HG03135 (cell line): Measurements from ENCODE around the gene MTHFSD.

Source experiments
- ATAC-seq: cut with Tn5 transposase; IDR thresholded peaks from one replicate; pipeline ENCODE4 v1.9.1; 2021; ENCODE audit warnings: mild to moderate bottlenecking, moderate library complexity; ENCODE audit not compliant: unreplicated experiment

MTHFSD gene

GRCh38 chr16:86515413-86515776 is 39.6 kb downstream of the MTHFSD start:
- ATAC-seq: no peak

- no peak for ATAC-seq
Measured at GRCh38 chr16:86514481-86515376, 40.3 kb downstream of the MTHFSD start.

GRCh38 chr16:86513471-86514277 is 41.4 kb downstream of the MTHFSD start:
- ATAC-seq: no peak

GRCh38 chr16:86512860-86513470 is 42.1 kb downstream of the MTHFSD start:
- no peak for ATAC-seq

- ATAC-seq: no peak
Measured at GRCh38 chr16:86512301-86512859, 42.7 kb downstream of the MTHFSD start.

GRCh38 chr16:86511317-86512161 is 43.5 kb downstream of the MTHFSD start:
- no peak for ATAC-seq

- ATAC-seq: no peak
Measured at GRCh38 chr16:86510465-86511261, 44.4 kb downstream of the MTHFSD start, which contains the start of gene FOXF1. TSS of gene FOXF1 (plus strand) at chr16:86510527. CDS start at chr16:86510570, 43 bp downstream.

GRCh38 chr16:86509759-86510464 is 45.1 kb downstream of the MTHFSD start:
- no peak for ATAC-seq

- ATAC-seq: no peak
Measured at GRCh38 chr16:86508947-86509758, 45.9 kb downstream of the MTHFSD start.

GRCh38 chr16:86508028-86508946 is 46.7 kb downstream of the MTHFSD start:
- no peak for ATAC-seq

GRCh38 chr16:86507173-86508027 is 47.6 kb downstream of the MTHFSD start:
- no peak for ATAC-seq

GRCh38 chr16:86505899-86506864 is 48.9 kb downstream of the MTHFSD start:
- ATAC-seq: no peak

- ATAC-seq: no peak
Measured at GRCh38 chr16:86505185-86505898, 49.7 kb downstream of the MTHFSD start.
